Measurements from ENCODE around the gene MRC2.

Gene MRC2

DNA sequence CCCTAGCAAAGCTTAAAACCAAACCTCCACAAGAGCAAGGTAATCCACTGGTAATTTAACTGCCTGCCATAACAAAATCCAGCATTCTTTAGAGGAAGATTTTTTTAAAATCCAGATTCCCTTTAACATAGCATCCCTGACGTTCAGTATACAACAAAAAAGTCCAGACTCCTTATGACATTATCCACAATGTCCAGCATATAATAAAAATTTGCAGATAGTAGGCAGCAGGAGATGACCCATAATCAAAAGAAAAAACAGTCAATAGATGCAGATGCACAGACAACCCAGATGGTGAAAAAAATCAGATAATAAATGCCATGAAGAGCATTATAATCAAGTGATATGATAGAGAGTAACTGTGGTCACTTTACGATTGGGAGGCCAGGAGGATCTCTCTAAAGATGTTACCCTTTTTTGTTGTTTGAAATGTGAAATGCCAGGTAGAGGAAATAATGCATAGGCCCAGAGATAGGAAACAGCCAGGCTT is 33.2 kb downstream of the MRC2 start:
- in situ Hi-C loops (cut with MboI; ENCODE audit: low sequenced_read_pairs): no loop called here

- in situ Hi-C loops (cut with MboI; ENCODE audit: low sequenced_read_pairs): no loop called here
Measured at GRCh38 chr17:62661337-62661736, 33.9 kb downstream of the MRC2 start.

DNA sequence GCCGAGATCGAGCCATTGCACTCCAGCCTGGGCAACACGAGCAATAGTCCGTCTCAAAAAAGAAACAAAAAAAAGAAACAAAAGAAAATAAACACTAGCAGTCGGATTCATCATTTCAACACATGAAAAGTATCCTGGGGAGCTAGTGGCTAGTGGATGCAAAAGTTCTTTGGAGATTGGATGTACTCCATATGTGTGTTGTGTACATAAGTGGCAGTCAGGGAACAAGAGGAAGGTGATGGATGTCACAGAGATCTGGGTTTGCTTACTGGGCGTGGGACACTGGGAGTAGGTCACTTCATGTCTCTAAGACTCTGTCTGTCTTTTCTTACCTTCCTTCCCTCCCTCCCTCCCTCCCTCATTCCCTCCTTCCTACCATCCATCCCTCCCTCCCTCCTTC is 35.4 kb downstream of the MRC2 start:
- in situ Hi-C loops (cut with MboI; ENCODE audit: low sequenced_read_pairs): no loop called here

GRCh38 chr17:62663304-62663703 is 35.8 kb downstream of the MRC2 start:
- in situ Hi-C loops (cut with MboI; ENCODE audit: low sequenced_read_pairs): no loop called here

DNA sequence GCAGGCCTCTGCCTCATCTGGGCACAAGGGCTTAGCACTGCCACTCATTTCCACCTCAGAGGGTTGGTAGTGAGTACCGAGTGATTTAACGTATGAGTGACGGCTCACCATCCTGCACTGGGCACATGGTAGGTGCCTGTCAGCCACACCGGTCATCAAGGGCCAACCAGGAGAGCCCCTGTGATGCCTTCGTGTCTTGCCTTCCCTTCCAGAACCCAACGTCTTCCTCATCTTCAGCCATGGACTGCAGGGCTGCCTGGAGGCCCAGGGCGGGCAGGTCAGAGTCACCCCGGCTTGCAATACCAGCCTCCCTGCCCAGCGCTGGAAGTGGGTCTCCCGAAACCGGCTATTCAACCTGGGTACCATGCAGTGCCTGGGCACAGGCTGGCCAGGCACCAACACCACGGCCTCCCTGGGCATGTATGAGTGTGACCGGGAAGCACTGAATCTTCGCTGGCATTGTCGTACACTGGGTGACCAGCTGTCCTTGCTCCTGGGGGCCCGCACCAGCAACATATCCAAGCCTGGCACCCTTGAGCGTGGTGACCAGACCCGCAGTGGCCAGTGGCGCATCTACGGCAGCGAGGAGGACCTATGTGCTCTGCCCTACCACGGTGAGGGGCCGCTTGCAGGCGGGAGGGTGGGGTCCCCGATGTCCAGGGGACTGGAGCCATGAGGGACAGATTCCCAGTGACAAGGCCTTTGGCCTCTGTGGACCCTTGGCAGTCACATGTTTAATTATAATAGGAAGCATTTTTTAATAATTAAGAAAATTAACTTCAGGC is 37.1 kb downstream of the MRC2 start:
- in situ Hi-C loops (cut with MboI; ENCODE audit: low sequenced_read_pairs): no loop called here

DNA sequence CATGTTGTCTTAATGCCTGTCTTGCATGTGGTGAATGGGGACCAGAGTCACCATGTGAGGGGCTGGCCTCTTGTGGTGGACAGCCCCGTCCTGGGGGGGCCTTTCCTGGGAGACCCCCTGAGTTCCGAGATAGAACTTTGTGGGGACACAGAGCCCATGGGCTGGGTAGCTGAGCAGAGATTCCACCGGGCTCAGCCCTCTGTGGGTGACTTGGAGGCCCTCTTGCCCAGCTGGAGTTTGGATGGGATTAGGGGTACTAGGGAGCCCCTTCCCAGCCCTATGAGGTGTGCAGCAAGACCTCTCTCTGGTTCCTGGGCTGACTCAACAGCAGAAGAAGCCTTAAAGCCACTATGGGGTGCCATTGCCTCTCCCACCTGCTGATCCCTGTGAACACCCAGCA is 38.1 kb downstream of the MRC2 start:
- in situ Hi-C loops (cut with MboI; ENCODE audit: low sequenced_read_pairs): no loop called here

GRCh38 chr17:62666061-62666800 is 38.8 kb downstream of the MRC2 start:
- in situ Hi-C loops (cut with MboI; ENCODE audit: low sequenced_read_pairs): no loop called here

- in situ Hi-C loops (cut with MboI; ENCODE audit: low sequenced_read_pairs): no loop called here
Measured at GRCh38 chr17:62666801-62667591, 39.5 kb downstream of the MRC2 start.

DNA sequence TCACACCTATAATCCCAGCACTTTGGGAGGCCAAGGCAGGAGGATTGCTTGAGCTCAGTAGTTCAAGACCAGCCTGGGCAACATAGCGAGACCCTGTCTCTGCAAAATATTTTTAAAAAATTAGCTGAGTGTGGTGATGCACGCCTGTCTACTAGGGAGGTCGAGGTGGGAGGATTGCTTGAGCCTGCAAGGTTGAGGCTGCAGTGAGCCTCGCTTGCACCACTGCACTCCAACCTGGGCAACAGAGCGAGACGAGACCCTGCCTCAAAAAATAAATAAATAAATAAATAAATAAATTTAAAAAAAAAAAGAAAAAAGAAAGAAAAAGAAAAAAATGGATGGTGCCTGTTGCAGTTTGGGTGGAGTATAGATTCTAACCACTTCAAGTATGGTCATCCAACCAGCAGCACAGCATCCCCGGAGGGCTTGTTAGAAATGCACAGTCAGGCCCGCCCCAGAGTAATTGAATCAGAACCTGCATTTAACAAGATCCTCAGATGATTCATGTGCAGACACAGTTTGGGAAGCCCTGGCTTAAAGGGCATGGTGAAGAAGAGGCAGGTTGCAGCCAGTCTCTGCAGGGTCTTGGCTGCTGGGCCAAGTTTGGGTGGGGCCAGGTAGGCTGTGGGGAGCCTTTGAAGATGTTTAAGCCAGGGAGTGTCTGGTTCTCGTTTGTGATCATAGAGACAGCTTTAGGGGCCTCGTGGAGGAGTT is 40.8 kb downstream of the MRC2 start:
- in situ Hi-C loops (cut with MboI; ENCODE audit: low sequenced_read_pairs): no loop called here

- in situ Hi-C loops (cut with MboI; ENCODE audit: low sequenced_read_pairs): no loop called here
Measured at GRCh38 chr17:62670202-62670821, 42.8 kb downstream of the MRC2 start.

DNA sequence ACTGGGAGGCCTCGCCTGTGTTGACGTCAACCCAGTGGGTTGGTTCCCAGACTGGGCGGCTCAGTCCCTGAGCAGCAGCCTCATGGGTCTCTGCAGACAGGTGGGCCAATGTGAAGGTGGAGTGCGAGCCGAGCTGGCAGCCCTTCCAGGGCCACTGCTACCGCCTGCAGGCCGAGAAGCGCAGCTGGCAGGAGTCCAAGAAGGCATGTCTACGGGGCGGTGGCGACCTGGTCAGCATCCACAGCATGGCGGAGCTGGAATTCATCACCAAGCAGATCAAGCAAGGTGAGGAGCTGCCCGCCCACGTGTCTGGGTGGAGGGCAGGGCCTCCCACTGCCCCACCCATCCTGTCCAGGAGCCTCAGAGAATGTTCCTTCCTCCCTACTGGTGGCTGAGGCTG is 44.1 kb downstream of the MRC2 start:
- in situ Hi-C loops (cut with MboI; ENCODE audit: low sequenced_read_pairs): no loop called here

GRCh38 chr17:62672957-62673356 is 45.5 kb downstream of the MRC2 start:
- in situ Hi-C loops (cut with MboI; ENCODE audit: low sequenced_read_pairs): no loop called here

DNA sequence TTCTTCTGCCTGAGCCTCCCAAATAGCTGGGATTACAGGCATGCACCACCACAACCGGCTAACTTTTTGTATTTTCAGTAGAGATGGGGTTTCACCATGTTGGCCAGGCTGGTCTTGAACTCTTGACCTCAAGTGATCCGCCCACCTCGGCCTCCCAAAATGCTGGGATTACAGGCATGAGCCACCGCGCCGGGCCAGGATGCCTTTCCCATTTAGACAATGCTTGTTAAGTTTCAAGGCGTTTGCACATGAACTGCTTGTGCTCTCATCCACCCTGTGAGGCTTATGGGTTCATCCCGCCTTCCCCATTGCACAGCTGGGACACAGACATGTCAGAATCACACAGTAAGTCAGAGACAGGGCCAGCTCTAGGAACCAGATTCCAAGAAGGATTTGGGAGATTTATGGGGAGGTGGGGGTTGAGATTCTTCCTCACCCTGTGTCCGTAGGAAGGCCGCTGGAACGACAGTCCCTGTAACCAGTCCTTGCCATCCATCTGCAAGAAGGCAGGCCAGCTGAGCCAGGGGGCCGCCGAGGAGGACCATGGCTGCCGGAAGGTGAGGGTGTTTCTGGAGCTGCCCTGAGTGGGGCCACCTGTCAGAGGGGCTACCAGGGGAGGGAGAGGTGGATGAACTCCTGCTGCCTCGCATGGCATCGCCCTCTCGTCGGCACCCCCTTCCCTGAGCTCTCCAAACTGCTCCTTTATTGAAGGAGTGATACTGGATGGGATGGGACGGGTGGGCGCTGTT is 46.3 kb downstream of the MRC2 start:
- in situ Hi-C loops (cut with MboI; ENCODE audit: low sequenced_read_pairs): no loop called here

DNA sequence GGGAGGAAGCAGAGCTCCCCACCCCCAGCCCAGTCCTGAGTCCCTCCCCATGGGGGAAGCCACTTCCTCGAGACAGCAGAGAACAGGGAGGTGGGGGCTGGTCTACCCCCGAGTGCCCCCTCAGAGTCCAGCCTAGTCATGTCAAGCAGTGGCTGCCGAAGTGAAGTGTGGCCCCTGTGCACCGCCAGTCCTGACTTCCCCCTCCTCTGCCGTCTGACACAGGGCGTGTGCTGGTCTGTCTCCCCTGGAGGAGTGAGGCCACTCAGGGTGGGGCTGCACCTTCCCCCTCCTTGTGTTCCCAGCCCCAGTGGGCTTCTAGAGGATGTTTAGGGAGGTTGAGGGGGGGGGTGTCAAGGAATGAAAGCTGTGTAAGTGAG is 46.9 kb downstream of the MRC2 start:
- in situ Hi-C loops (cut with MboI; ENCODE audit: low sequenced_read_pairs): no loop called here

GRCh38 chr17:62674841-62675240 is 47.4 kb downstream of the MRC2 start:
- in situ Hi-C loops (cut with MboI; ENCODE audit: low sequenced_read_pairs): loop anchor here (25.0 kb wide), 1 partner anchor 737 kb away; no protein-coding TSS in a partner anchor

- in situ Hi-C loops (cut with MboI; ENCODE audit: low sequenced_read_pairs): loop anchor here (25.0 kb wide), 1 partner anchor 737 kb away; no protein-coding TSS in a partner anchor
Measured at GRCh38 chr17:62675260-62675659, 47.8 kb downstream of the MRC2 start.

DNA sequence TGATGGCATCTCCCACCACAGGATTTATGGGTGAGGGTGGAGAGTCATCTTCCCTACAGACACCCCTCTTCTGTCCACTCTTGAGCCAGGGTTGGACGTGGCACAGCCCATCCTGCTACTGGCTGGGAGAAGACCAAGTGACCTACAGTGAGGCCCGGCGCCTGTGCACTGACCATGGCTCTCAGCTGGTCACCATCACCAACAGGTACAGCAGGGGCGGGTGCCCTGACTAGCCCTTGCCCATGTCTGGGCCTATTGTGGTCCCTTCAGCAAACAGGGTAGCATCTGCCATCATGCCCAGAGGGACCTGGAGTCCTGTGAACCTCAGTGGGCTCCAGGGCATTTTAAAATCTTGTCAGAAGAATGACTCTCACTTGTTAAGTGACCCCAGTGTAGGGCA is 48.2 kb downstream of the MRC2 start:
- in situ Hi-C loops (cut with MboI; ENCODE audit: low sequenced_read_pairs): loop anchor here (25.0 kb wide), 1 partner anchor 737 kb away; no protein-coding TSS in a partner anchor

DNA sequence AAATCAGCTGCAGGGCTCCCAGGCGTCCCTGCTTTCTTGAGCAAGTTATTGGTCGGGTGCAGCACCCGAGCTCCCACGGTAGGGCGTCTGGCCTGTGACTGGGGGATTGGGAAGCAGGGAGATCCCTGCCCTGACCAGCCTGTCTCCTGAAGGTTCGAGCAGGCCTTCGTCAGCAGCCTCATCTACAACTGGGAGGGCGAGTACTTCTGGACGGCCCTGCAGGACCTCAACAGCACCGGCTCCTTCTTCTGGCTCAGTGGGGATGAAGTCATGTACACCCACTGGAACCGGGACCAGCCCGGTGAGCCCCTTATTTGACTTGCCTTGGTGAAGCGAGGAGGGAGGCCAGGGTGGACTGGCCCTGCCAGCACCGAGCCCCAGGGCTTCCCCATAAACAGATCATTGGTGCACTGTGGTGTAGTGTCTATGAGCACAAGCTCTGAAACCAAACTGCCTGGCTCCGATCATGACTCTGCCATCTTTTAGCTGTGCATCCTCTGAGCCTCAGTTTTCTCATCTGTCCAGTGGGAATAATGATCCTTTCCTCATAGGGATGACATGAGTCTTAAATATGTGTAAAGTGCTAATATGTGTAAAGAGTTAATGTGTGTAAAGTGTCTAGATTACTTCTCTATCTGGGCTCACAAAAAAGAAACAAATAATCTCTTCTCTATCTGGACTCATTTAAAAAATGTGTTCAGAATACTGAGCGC is 48.9 kb downstream of the MRC2 start:
- in situ Hi-C loops (cut with MboI; ENCODE audit: low sequenced_read_pairs): loop anchor here (25.0 kb wide), 1 partner anchor 736 kb away; no protein-coding TSS in a partner anchor

All from HL-60/S4 treated with phorbol 12-myristate 13-acetate at 8.2 ng/mL for 4 days and 3 days (cell line).